HG03521 (cell line): Measurements from ENCODE around the gene DENND6B.
A peak's percentile ranks its signal among the peaks of the same experiment; 100 is the strongest.

Experiments
- ATAC-seq: cut with Tn5 transposase; IDR thresholded peaks from one replicate; pipeline ENCODE4 v1.9.1; 2021; ENCODE audit warnings: mild to moderate bottlenecking, moderate library complexity; ENCODE audit not compliant: unreplicated experiment

Gene DENND6B

DNA sequence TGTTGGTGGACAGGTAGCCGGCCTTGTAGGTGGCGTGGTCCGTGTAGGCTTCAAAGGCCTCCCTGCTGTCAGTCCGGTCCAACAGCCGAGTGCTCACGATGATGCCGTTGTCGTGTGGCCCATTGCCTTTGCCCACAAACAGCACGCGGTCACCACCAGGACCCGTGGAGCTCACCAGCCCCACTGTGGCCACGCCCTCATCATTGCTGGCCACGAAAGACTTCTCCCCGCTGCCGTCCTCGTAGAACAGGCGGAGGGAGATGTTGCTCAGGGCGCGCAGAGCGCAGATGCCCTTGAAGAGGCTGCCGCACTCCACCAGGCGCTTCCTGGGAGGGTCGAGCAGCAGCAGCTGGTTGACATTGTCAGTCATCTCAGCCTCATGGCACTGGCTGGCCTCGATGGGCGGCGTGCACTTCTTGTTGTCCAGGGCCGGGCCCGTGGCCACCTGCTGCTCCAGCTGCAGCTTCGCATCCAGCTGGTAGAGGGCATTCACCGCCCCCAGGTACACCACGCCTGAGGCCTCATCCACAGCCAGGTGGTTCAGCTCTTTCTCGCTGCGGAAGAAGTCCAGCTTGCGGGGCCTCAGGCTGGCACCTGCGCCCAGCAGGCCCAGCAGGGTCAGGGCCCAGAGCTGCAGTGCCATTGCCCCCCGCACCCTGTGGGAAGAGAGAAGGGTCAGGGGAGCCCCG, 36.7 kb downstream of the DENND6B start:
- ATAC-seq = no peak

DNA sequence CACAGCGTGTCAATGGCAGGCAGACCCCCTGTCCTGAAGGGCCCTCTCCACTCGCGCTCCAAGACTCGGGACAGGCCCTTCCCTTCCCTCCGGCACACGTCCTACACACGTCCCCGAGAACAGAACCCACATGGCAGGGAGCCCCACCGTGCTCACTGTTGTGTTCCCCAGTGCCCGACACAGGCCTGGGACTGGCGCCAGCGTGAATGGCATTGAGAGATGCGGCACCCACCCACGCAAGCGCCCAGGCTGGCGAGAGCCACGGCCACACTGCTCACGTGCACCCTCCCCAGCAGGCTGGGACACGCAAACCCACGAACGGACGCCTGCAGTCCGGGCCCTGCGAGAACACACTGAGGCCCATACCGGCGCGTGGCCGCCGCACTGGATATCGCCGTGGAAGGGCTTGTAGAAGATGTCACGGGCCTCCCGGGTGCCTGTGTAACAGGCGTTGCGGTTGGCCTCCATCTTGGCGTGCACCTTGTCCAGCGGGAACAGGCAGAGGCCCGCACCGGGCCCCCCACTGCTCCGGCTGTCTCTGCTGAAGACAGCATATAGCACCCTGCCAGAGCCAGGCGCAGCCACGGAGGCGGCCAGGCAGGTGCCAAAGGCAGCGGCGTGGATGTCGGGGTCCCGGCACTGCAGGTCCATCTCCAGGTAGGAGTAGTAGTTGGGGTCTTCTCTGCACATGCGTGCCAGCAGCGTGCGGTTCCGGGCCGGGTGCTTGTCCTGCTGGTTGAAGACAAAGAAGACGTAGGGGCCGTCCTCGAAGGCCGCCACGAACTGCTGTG, 37.5 kb downstream of the DENND6B start:
- ATAC-seq = no peak

DNA sequence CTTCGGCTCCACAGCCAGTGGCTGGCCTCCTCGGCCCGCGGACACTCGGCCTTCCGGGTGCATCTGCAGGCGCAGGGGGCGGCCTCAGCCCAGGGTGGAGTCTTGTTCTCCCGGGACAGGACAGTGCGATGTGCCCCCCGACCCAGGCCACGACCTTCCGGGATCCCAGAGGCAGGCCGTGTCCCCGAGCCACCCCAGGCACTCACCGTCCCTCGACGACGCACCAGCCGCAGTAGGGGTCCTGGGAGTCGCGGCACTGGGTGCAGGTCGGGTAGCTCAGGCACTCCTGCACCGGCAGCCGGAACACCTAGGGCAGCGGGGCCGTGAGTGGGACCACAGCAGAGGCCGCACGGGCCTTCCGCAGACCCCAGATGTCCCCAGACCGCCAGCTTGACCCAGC, 39.1 kb downstream of the DENND6B start:
- ATAC-seq = no peak

DNA sequence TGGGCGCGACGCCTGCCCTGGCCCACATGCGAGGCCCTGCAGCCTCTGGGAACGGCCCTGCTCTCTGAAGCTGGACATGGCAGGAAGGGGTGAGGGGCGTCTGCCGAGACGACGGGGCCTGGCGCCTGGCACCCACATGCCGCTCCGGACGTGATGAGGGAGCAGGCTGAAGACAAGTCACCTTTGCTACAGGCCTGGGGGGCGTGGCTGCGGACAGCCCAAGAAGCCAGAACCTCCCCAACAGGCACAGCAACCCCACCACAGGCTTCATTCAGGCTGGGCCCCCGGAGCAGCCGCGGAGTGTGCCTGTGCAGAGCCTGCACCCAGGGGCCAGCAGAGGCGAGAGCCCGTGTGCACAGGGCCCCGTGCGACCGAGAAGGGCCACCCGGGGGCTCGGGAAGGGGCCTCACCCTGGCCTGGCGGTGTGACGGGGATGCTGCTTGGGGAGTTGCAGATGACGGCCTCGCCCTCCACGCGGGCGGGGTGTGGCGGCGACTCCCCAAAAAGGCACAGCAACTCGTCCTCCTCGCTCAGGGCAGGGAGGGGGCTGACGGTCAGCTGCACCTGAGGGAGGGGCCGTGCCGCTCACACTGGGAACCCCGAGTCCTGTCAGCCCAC, 40.0 kb downstream of the DENND6B start:
- ATAC-seq = no peak

DNA sequence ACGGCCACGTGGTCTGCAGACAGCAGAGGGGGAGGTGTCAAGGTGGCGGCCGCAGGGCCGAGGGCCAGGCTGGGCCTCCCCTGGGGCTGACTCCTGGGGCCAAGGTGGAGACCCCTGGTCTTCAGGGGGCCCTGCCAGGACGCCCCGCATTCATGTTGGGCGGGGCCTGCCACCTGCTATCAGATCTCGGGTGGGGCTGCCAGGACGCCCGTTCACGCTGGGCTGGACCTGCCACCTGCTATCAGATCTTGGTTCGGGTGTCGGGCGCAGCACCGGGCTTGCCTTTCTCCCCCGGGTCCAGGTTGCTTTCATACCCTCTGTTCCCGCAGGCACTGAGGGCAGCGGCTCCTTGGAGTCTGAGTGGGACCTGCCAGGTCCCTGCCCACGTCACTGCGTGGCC, 40.5 kb downstream of the DENND6B start:
- ATAC-seq = no peak

DNA sequence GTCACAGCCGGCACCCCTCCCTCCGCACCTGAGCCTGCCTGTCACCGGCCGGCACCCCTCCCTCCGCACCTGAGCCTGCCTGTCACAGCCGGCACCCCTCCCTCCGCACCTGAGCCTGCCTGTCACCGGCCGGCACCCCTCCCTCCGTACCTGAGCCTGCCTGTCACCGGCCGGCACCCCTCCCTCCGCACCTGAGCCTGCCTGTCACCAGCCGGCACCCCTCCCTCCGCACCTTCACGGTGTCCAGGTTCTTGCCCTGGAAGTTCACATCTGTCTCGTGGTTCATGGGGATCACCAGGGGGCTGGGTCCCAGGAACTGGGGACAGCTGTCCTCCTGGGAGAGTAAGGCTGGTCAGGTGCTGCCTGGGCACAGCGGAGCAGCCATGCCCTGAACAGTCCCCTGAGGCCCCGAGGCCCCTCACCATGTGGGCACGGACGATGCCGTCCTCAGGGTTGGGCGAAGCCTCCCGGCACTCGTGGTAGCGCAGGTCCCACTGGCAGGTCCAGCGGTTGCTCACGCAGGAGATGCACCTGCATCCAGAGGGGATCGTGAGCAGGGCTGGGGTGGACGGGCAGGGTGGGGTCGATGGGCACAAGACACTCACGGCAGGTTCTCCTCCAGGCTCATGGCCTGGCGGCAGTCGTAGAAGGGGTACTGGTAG, 41.1 kb downstream of the DENND6B start:
- ATAC-seq = no peak

DNA sequence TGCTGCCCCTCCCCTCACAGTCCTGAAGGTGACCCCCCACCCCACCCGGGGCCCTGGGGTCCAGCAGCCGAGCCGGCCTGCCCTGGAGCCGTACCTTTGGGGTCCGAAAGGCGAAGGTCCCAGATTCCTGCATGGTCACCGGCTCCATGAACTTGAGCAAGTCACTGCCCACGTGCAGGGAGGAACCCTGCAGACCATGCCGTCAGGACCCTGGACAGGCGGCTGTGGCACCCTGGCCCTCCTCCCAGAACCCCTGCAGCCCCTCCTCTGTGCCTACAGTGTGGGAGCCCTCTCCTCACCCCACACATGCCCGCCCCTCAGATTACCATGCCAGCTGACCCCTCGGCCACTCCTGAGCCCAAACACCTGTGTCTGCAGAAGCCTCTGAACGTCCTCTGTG, 42.3 kb downstream of the DENND6B start:
- ATAC-seq = no peak

DNA sequence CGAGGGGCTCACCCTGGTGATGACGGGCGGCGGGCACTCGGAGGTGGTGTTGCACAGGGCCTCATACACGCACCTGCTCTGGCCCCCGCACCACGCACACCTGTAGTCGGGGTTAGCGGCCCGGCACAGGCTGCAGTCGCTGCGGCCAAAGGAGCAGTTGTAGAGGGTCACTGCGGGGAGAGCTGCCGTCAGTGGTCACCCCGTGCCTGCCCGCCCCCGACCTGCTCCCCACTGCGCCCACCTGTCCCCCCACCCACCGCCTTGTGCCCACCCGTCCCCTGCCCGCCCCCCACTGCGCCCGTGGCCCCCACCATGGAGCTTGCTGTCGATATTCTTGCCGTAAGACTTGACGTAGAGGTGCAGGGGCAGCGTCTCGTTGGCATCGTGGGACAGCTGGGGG, 43.0 kb downstream of the DENND6B start:
- no peak for ATAC-seq

DNA sequence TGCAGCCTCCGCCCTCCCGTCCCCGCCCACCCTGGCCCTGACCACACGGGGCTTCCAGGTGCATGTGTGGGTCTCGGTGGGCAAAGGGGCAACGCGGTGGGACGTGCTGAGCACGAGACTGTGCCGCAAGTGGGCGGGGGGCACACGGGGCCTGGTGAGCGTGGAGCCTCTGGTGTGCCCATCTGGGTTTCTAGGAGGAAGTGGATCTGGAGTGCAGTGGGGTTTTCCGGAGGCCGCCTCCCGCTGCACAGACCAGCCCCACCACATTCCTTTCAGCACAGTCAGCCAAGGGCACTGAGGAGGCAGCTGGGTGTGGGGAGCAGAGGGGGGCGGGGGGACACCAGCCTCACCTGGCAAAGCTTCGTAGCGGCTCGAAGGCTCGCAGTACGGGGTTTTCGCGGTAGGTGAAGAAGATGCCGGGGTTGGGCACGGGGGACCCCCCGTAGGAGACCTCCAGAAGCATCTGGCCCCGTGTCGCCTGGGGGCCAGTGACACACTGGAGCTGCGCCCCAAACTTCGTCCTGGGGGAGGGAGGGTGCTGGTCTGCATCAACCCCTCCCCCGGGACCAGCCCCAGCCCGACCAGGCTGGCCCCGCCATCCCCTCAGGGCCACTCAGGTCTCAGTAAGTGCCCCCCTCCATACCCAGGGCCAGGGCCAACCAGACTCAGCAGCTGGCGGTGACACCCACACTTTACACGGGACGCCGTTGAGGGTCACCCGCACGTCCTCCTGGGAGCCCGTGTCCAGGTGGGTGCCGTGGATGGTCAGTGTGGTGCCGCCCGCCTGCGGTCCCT, 44.3 kb downstream of the DENND6B start:
- no peak for ATAC-seq

DNA sequence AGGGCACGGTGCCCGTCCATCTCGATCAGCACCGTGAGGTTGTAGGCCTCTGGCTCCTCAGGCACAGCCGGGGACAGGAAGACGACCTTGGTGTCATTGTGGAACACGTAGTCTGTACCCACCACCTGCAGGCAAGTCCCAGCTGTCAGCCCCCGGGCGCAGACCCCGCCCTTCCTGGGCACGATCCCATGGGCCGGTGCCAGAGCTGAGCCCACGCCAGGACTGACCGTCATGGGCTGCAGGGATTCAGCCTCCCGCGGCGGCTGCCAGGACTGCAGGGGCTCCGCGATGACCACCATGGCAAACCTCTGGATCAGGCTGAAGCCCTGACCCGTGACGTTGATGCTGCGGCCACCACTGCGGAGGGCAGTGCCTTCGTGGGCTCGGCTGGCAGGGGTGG, 44.9 kb downstream of the DENND6B start:
- ATAC-seq = no peak

DNA sequence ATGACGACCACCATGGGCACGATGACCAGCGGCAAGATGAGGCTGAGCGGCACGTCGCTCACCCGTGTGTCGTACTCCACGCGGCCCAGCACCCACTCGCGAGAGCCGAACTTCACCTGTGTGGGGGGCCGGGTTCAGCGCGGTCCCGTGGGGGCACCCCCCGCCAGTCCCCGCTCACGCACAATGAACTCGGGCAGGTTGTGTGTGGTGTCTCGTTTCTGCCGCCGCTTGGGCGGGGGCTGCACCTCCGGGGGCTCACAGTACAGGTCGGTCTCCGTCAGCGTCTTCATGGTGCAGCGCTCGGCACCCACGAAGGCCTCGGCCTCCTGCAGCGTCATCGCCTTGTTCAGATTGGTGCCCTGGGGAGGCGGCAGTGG, 45.4 kb downstream of the DENND6B start:
- no peak for ATAC-seq

DNA sequence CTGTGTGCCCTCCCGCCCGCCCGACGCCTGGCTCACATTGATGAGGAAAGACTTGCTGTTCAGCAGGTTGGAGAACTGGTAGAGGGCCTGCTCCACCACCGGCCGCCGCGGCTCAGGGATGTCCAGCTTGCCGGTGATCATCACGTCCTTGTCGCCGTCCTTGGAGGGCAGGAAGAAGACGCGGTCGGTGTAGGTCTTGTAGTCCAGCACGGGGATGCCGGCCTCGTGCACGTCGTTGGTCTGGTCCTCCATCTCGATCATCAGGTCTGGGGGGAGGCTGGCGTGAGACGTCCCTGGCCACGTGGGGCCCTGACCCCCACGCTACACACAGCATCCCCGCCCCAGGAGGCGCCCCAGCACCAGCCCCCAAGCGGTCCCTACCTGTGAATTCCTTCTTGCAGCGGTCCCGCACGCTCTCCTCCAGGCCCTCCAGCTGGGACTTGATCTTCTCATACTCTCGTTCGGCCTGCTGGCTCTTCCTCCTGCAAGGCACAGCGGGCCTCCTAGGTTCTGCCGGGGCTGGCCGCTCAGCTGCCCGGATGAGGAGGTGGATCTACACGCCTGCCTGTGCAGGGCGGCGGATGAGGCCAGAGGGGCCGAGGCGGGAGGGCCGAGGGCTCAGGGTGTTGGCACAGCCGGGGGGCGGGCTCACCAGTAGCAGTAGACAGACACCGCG, 46.0 kb downstream of the DENND6B start:
- no peak for ATAC-seq

DNA sequence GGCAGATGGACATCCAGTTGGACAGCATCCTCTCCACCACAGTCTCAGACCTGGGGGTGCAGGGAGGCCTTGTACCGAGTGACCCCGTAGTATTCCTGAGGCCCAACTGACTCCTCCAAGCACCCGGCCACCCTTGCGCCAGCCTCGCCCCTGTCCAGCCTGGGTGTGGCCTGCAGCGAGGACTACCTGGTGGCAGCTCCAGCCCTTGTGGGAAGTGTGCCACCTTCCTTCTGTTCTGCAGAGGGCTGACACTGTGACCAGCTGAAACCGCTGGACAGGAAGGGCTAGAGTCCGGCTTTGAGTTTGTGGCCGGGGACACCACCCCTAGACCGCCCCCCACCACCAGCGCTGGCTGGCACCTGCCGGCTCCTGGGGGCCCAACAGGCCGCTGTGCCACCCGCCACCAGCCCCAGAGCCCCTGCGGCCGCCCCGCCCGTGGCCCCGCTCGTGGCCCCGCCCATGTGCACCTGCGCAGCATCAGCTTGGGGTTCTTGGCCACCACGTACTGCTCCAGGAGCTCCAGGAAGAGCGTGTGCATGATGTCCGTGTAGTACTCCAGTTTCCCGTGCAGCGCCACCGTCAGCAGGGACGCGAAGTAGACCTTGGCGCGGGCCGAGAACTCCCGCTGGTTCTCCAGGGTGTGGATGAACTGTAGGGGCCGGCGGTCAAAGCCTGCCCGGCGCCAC, 46.6 kb downstream of the DENND6B start:
- ATAC-seq = no peak

DNA sequence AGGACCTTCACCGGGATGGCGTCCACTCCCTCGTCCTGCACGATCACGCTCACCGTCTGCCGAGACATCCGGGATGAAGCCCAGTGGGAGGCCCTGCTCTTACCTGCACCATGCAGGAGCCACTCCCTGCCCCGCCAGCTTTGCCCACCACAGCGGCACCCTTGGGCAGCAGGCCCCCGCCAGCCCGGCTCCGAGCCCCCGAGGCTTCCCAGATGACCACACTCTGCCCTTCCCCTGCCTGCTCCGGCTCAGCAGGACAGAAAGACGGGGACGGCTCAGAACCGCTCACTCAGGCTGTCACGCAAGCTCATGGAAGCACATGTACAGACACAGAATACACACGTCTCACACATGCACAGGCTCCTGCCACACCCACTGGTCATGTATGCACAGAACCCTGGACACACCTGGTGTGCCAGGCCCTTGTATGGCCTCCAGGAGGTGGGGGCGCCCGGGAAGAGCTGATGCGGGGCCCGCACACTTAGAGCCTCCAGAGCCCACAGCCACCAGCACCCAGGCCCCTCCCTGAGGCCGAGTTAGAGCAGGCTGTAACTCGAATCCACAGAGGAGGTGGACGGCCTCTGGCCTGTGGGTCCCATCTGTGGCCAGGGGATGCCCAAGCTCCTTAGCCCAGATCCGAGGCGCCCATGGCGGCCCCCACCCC, 47.7 kb downstream of the DENND6B start:
- no peak for ATAC-seq

DNA sequence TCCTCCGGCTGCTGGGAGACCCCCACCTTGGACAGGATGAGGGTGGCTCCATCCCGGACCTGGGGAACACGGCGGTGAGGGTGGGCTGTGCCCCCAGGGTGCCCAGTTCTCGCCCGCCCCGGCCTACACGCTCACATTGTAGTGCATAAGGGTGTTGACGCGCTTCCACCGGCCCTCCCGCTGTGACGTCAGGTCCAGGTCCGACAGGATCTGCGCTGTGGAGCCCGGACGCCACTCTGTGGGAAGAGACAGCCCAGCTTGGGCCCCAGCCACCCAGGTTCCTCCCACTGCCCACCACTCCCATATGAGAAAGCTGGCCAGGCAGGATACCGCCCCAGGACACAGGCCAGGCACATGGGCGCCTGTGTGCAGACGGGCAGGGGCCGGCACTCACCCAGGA, 48.4 kb downstream of the DENND6B start:
- no peak for ATAC-seq

DNA sequence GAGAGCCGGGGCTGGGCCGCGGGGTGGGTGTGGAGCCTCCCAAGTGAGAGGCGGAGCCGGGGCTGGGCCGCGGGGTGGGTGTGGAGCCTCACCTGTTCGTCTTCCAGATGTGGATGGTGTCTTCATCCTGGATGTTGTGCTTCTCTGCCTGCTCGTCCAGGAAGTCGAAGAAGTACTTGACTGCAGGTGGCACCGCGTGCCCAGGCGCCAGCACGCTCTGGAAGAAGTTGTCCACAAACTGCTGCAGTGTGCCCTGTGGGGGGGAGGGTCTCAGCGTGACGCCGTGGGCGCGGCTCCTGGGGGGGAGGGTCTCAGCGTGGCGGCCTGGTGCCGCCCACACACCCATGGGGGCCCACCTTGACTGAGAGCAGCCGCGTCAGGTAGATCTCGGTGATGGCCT, 49.1 kb downstream of the DENND6B start:
- no peak for ATAC-seq

DNA sequence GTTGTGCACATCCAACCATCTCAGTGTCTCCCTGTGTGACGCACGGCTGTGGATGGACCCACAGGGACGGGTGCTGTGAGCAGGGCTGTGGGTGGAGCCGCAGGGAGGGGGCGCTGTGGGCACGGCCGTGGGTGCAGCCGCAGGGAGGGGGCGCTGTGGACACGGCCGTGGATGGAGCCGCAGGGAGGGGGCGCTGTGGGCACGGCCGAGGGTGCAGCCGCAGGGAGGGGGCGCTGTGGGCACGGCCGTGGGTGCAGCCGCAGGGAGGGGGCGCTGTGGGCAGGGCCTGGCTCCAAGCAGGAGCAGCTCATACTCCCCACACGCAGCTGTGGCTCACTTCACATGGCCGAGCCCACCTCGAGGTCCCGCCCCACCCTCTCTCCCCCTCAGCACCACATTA, 50.7 kb downstream of the DENND6B start:
- peak; percentile 55 for ATAC-seq

DNA sequence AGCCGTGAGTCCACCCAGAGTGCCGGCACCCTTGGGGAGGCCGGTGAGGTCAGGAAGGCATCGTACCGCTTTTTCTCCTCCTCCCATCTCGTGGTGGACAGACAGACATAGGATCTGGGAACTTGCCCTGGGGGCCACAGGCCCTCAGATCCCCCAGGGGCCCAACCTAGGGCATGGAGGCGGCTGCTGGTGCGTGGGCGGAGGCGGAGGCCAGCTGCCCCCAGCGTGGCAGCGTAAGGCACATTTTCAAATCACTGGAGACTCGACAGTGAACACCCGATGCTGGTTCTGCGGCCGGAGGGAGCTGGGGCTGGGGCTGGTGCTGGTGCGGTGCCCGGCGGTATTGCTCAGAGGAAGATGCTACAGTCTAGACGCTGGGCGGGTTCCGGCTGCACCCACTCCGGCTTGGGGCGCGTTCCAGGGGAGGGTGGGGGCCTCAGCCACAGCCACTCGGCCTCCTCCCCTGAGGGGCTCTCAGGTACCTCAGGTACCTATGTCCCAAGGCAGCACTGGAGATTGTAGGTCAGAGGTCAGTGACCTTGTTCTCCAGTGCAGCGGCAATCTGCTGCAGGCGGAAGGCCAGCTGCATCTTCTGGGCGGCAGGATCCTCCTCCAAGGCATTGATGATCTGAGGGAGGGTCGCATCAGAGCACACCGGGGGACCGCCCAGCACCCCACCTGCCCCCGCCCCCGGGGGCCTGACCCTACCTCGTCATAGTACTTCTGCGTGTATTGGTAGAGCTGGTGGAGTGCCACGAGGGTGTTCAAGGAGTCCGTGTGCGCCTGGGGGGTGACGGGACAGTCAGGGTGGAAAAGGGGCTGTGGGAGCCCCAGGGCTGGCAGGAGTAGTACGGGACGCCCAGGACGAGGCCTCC, 51.4 kb downstream of the DENND6B start:
- ATAC-seq = no peak
